ENCODE measurements around the gene HMGA1. TPM values are rescaled to one million over a fixed set of nuclear protein-coding genes. Genes with fewer than 3 reads are reported as not detected.

The HMGA1 gene
- total RNA-seq, 1 donor, result 65.2 TPM

- TF ChIP-seq CTCF (IDR thresholded peaks at IDR 0.05; ENCODE audit: insufficient read depth, low read depth, low read length), result no peak
- H3K4me3 ChIP-seq (ENCODE audit: low read depth, low read length), result no peak overlapping the region
- DNase-seq (ENCODE audit: low read depth), result no peak
Measured at GRCh38 chr6:34274129-34274528, 37.5 kb downstream of the HMGA1 start.

- DNase-seq (ENCODE audit: low read depth), result no peak
- H3K4me3 ChIP-seq (ENCODE audit: low read depth, low read length), result no peak overlapping the region
- no peak for TF ChIP-seq CTCF (IDR thresholded peaks at IDR 0.05; ENCODE audit: insufficient read depth, low read depth, low read length)
Measured at GRCh38 chr6:34275128-34275804, 38.6 kb downstream of the HMGA1 start.

- no peak for DNase-seq (ENCODE audit: low read depth)
- no peak for TF ChIP-seq CTCF (IDR thresholded peaks at IDR 0.05; ENCODE audit: insufficient read depth, low read depth, low read length)
- no peak overlapping the region for H3K4me3 ChIP-seq (ENCODE audit: low read depth, low read length)
Measured at GRCh38 chr6:34276191-34276590, 39.5 kb downstream of the HMGA1 start.

GRCh38 chr6:34276881-34277762 is 40.4 kb downstream of the HMGA1 start:
- H3K4me3 ChIP-seq (ENCODE audit: low read depth, low read length), result no peak overlapping the region
- DNase-seq (ENCODE audit: low read depth), result peak; percentile 12
- TF ChIP-seq CTCF (IDR thresholded peaks at IDR 0.05; ENCODE audit: insufficient read depth, low read depth, low read length), result no peak

GRCh38 chr6:34277763-34278112 is 41.1 kb downstream of the HMGA1 start:
- no peak for TF ChIP-seq CTCF (IDR thresholded peaks at IDR 0.05; ENCODE audit: insufficient read depth, low read depth, low read length)
- no peak overlapping the region for H3K4me3 ChIP-seq (ENCODE audit: low read depth, low read length)
- no peak for DNase-seq (ENCODE audit: low read depth)

- DNase-seq (ENCODE audit: low read depth), result no peak
- no peak for TF ChIP-seq CTCF (IDR thresholded peaks at IDR 0.05; ENCODE audit: insufficient read depth, low read depth, low read length)
- H3K4me3 ChIP-seq (ENCODE audit: low read depth, low read length), result no peak overlapping the region
Measured at GRCh38 chr6:34278833-34279232, 42.2 kb downstream of the HMGA1 start.

Data from fibroblast of villous mesenchyme (primary cell).